ENCODE data around the gene IQCH. TPM values are rescaled to one million over a fixed set of nuclear protein-coding genes. Genes with fewer than 3 reads are reported as not detected.
"Not testable (repeated sequence)": the region's sequence is repeated elsewhere in the genome, so short reads cannot be mapped to it uniquely, and the experiment has no call there.

The IQCH gene
- total RNA-seq, 2 donors from 2014 or later: 0.52 to 0.83 TPM

DNA sequence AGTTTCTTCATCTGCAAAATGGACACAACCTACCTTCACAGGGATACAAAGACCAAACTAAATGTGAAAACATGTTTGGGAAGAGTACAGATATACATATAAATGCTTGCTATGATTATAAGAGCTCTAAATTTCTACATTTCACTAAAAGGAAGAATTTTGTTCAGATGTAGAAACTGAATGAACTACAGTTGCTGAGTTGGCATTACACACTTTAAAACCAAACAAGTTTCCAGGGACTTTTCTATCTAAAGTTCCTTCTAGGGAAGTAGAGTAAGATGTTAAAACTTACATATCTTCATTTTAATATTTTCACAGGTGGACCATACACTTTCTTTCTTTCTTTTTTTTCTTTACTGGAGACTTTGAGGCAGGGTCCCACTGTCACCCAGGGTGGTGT lies 4.8 kb upstream of the IQCH start:
- no peak for DNase-seq (ENCODE audit: low spot score)
- H3K9me3 ChIP-seq: no peaks in the 10 kb centered on the region
- H3K27ac ChIP-seq: no peak overlapping the region
- H3K4me3 ChIP-seq: no peak overlapping the region
- H3K36me3 ChIP-seq: peaks cover 5% of the 10 kb centered on the region
- H3K27me3 ChIP-seq: no peaks in the 10 kb centered on the region
- peaks cover 0 to 11% of the 10 kb centered on the region in 2 donors for H3K4me1 ChIP-seq
- TF ChIP-seq, protein P1, sequence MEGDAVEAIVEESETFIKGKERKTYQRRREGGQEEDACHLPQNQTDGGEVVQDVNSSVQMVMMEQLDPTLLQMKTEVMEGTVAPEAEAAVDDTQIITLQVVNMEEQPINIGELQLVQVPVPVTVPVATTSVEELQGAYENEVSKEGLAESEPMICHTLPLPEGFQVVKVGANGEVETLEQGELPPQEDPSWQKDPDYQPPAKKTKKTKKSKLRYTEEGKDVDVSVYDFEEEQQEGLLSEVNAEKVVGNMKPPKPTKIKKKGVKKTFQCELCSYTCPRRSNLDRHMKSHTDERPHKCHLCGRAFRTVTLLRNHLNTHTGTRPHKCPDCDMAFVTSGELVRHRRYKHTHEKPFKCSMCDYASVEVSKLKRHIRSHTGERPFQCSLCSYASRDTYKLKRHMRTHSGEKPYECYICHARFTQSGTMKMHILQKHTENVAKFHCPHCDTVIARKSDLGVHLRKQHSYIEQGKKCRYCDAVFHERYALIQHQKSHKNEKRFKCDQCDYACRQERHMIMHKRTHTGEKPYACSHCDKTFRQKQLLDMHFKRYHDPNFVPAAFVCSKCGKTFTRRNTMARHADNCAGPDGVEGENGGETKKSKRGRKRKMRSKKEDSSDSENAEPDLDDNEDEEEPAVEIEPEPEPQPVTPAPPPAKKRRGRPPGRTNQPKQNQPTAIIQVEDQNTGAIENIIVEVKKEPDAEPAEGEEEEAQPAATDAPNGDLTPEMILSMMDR (IDR thresholded peaks at IDR 0.05): no peak

DNA sequence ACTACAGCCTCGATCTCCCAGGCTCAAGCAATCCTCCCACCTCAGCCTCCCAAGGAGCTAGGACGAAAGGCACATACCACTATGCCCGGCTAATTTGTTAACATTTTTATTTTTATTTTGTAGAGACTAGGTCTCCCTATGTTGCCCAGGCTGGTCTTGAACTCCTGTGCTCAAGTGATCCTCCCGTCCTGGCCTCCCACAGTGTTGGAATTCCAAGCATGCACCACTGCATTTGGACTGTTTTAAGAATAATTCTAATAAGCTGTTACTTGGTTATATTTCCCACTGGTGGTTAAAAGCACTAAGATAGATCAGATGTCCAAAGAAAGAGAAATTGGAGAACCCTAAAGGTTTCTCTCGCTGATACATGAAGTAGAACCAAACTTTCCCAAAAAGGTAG lies 3.3 kb upstream of the IQCH start:
- no peak overlapping the region for H3K27ac ChIP-seq
- H3K9me3 ChIP-seq: no peaks in the 10 kb centered on the region
- TF ChIP-seq, protein P1 (IDR thresholded peaks at IDR 0.05): no peak
- no peaks in the 10 kb centered on the region for H3K36me3 ChIP-seq
- peaks cover 0 to 11% of the 10 kb centered on the region in 2 donors for H3K4me1 ChIP-seq
- no peak overlapping the region for H3K4me3 ChIP-seq
- no peak for DNase-seq (ENCODE audit: low spot score)
- no peaks in the 10 kb centered on the region for H3K27me3 ChIP-seq

DNA sequence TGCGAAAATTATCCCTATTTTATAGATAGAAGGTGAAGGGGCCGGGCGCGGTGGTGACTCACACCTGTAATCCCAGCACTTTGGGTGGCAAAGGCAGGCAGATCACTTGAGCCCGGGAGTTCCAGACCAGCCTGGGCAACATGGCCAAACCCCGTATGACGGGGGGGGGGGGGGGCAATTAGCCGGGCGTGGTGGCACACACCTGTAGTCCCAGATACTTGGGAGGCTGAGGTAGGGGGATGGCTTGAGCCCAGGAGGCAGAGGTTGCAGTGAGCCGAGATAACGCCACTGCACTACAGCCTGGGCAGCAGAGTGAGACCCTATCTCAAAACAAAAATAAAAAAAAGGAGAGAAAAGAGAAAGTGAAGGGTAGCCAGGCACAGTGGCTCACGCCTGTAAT lies 1.5 kb upstream of the IQCH start:
- DNase-seq (ENCODE audit: low spot score): no peak
- H3K4me1 ChIP-seq: peaks cover 0 to 11% of the 10 kb centered on the region in 2 donors
- no peak overlapping the region for H3K4me3 ChIP-seq
- H3K36me3 ChIP-seq: no peaks in the 10 kb centered on the region
- H3K27ac ChIP-seq: no peak overlapping the region
- TF ChIP-seq, protein P1 (IDR thresholded peaks at IDR 0.05): no peak
- H3K27me3 ChIP-seq: no peaks in the 10 kb centered on the region
- H3K9me3 ChIP-seq: no peaks in the 10 kb centered on the region

DNA sequence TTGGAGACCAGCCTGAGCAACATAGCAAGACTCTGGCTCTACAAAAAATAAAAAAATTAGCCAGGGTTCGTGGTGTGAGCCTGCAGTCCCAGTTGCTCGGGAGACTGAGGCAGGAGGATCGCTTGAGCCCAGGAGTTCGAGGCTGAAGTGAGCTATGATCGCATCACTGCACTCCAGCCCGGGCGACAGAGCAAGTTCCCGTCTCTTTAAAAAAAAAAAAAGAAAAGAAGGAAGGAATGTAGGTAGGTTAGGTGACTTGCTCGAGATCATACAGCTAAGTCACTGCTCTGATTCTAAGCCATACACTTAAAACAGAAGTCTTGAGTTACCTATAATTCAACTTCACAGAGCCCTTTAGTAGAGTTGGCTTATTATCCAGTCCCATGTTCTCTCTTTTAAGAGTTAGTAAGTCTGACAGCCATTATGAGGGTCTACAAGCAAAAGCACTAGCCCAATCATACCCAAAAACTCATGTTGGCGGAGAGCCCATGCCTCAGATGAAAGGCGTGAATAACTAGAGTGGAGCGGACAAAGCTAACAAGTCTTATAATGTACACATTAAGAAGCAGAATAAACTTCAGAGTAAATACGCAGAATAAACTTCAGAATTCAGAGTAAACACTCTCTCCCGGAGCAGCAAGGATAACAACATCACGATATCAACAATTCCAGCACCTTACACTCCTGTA lies 893 bp upstream of the IQCH start:
- Histone ChIP-seq H3K36me3 (no peaks in the 10 kb centered on the region), H3K9me3 (no peaks in the 10 kb centered on the region), H3K27ac (peak overlapping the region; percentile 83 to 87), H3K27me3 (no peaks in the 10 kb centered on the region), H3K4me3 (peak overlapping the region; percentile 84 to 94), H3K4me1 (peaks cover 0 to 11% of the 10 kb centered on the region in 2 donors)
- TF ChIP-seq, protein P1 (IDR thresholded peaks at IDR 0.05): no peak
- DNase-seq (ENCODE audit: low spot score): no peak

DNA sequence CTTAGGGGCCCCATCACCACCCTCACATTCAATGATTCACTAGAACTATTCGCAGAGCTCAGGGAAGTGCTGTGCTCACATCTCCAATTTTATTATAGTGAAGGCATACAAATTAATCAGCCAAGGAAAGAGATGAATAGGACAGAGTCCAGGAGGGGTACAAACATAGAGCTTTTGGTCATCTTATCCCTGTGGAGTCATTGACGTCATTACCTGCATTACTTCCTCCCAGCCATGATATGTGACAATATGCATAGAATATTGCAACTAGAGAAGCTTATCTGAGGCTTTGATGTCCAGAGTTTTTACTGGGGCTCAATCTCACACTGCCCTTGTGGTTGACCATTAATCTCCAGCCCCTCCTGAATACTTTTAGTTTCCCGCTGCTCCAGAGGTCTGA lies 1.5 kb downstream of the IQCH start:
- H3K36me3 ChIP-seq: no peaks in the 10 kb centered on the region
- no peak overlapping the region for H3K4me3 ChIP-seq
- no peaks in the 10 kb centered on the region for H3K27me3 ChIP-seq
- no peaks in the 10 kb centered on the region for H3K9me3 ChIP-seq
- peaks cover 0 to 11% of the 10 kb centered on the region in 2 donors for H3K4me1 ChIP-seq
- TF ChIP-seq, protein P1 (IDR thresholded peaks at IDR 0.05): no peak
- no peak for DNase-seq (ENCODE audit: low spot score)
- H3K27ac ChIP-seq: no peak overlapping the region

DNA sequence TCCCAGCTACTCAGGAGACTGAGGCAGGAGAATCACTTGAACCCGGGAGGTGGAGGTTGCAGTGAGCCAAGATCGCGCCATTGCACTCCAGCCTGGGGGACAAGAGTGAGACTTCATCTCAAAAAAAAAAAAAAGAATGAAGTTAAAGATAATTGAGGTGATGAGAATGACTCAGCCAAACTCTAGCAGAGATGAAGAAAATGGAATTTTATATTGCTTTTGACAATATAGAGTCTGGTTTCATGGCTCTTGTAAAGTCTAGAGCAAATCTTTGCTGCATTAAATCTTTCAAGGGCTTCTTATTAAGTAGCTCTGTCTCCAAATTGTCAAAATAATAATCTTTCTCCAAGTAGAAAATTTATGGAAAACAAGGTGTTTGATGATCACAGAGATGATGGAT lies 3.8 kb downstream of the IQCH start:
- H3K27me3 ChIP-seq; H3K36me3 ChIP-seq; H3K4me1 ChIP-seq; DNase-seq (ENCODE audit: low spot score); H3K9me3 ChIP-seq; H3K27ac ChIP-seq; H3K4me3 ChIP-seq: not testable (repeated sequence)

Measured in right atrium auricular region (tissue), 2 donors.